Epithelial cell of proximal tubule (primary cell): Measurements from ENCODE around the gene DAZAP1. TPM values are rescaled to one million over a fixed set of nuclear protein-coding genes. Genes with fewer than 3 reads are reported as not detected.
"Not testable (repeated sequence)": the region's sequence is repeated elsewhere in the genome, so short reads cannot be mapped to it uniquely, and the experiment has no call there.

ENCODE experiments used
- DNase-seq: peaks from one replicate; pipeline ENCODE4 v3.0.0-alpha.2; 2011; ENCODE audit warnings: low read depth
- H3K4me3 ChIP-seq: 2 replicates; pipeline ENCODE4 v1.5.1; 2011; ENCODE audit warnings: low read depth, mild to moderate bottlenecking, low read length
- total RNA-seq: library from RNA; depleted of rRNA; stranded (reverse); fragments of >200 nt; gene quantifications from 2 replicates; pipeline ENCODE4 v1.2.3, GENCODE V29; 2015
- TF ChIP-seq, protein P1 (sequence below): conservative IDR thresholded peaks from 2 replicates; pipeline ENCODE4 v1.5.1; 2012; ENCODE audit warnings: low read depth, mild to moderate bottlenecking, low read length

Gene DAZAP1
- total RNA-seq, 1 donor from 2014 or later: 53.8 TPM

DNA sequence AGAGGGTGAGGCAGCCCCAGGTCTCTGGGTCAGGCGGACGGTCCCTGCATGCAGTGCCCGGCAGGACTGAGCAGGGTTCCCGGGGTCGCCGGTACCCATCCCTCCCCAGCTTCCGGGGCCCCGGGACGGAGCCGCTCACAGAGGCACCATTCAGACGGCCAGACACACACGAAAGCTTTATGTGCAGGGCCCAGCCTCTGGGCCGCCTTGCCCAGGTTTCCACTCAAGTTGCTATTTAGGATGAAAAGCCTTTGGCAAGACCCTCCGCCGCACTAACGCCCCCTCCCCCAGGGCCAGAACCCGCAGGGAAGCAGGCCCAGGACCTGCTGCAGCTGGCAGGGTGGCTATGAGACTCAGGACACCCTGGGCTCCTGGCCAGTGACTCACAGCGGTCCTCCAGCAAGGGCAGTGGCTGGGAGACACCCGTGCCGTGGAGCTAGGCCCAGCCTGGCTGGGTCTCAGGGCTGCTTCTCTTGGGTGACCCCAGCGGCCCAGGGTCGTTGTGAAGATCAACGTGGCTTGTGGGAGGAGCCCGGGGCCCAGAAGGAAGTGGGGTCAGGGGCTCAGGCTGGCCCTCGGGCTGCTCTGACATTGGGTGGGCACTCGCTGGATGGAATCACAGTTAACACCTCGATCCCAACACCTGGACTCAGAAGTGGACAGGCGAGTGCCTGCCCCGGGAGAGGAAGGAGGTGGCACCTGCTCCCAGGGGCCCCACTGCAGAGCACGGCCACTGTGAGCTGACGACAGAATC, 66.8 kb downstream of the DAZAP1 start:
- DNase-seq: no peak
- no peak overlapping the region for H3K4me3 ChIP-seq
- TF ChIP-seq, protein P1, sequence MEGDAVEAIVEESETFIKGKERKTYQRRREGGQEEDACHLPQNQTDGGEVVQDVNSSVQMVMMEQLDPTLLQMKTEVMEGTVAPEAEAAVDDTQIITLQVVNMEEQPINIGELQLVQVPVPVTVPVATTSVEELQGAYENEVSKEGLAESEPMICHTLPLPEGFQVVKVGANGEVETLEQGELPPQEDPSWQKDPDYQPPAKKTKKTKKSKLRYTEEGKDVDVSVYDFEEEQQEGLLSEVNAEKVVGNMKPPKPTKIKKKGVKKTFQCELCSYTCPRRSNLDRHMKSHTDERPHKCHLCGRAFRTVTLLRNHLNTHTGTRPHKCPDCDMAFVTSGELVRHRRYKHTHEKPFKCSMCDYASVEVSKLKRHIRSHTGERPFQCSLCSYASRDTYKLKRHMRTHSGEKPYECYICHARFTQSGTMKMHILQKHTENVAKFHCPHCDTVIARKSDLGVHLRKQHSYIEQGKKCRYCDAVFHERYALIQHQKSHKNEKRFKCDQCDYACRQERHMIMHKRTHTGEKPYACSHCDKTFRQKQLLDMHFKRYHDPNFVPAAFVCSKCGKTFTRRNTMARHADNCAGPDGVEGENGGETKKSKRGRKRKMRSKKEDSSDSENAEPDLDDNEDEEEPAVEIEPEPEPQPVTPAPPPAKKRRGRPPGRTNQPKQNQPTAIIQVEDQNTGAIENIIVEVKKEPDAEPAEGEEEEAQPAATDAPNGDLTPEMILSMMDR: no peak

DNA sequence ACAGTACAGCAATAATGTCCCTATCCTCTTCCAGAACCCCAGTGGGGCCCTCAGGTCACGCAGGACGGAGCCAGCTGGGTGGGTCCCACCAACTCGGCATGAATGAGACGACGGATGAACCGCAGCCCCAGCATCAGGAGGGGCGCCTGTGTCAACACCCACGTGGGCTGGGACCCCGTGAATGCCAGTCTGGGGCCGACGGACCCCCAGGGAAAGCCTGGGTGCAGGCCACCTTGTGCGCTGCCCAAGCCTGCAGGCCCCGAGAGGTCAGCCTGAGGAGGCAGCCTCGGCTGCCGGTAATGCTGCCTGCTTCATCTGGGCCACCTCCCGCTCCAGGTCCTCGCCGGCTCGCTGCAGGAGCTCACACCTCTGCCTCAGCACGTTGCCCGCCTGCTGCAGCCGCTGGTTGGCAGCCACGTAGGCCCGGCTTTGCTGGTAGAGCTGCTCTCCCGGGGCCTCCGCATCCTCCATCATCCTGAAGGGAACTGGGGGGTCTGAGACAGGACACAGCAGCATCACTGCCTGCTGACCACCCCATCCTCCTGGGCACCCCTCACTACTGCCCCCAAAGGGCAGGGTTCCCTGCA, 67.5 kb downstream of the DAZAP1 start:
- TF ChIP-seq, protein P1: no peak
- no peak overlapping the region for H3K4me3 ChIP-seq
- no peak for DNase-seq

DNA sequence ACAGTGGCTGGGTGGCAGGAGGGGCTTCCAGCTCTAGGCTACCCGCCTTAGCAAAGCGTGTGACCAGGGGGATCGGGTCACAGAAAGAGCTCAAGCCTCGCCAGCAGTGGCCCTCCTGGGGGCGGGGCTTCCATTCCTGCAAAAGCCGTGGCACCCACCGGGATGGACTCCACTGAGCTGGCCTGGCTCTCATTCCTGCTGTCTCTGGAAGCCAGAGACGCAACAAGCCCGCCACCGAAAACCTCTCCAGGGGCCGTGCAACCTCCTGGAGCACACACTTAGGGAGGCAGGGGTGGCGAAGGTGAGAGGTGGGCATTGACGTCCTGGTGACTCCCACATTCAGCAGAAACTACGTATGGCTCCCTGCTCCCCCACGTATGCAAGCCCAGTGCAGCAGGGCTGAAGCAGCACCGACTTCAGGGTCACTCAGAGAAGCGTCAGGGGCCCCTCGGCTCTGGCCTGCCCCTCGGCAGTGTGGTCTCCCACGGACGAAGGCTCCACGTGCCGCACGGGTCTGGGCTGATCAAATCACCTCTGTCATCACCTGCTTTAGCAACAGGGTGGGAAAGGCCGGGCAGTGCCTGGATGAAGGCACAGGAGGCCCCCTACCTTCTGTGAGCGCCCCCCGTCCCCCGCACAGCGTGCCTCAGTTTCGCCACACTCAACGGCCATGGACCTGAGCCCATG, 68.5 kb downstream of the DAZAP1 start:
- H3K4me3 ChIP-seq: no peak overlapping the region
- TF ChIP-seq, protein P1: no peak
- DNase-seq: no peak

DNA sequence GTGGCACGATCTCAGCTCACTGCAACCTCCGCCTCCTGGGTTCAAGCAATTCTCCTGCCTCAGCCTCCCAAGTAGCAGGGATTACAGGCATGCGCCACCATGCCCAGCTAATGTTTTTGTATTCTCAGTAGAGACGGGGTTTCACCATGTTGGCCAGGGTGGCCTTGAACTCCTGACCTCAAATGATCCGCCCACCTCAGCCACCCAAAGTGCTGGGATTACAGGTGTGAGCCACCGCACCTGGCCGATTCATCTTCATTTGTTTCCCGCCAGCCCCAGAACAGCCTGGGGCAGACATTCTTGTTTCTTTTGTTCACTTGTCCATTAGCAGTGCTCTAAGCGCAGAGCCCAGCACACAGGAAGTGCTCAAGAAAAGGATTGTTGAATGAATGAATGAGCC, 69.7 kb downstream of the DAZAP1 start:
- not testable (repeated sequence) for H3K4me3 ChIP-seq, DNase-seq

DNA sequence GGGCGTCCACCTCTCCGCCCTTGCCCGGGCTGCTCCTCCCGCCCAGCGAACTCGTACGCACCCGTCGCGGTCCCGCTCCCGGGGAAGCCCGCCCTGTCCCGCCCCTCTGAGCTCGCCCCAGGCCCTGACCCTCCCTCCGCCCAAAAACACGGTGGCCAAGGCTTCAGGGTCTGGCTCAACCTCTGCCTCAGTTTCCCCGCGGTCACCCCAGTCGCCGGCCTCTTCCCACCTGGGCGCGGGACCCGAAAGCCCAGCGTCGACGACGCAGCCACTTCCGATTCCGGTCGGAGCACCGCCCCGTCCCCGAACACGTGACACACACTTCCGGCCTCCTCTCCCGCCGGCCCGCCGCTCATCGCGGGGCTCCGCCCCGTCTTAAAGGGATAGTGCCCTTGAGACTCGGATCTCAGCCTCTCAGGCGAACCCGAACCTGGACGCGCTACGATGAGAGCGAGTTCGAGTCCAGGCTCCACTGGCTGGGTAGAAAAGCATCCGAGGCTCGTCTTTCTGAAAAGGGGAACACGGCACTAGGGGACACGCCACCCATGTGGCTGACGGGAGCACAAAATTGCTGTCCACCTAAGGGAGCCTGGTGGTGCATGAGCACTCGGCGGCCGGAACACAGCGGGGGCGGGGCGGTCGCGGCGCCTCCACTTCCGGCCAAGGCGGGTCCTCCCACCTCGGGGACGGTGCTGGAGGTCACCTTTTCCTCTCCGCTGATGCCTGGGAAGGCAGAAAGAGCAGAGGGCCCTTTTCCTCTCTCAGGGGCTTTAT, 71.7 kb downstream of the DAZAP1 start, which contains the start of gene C19orf25:
C19orf25 (minus strand) TSS at position 282 of the 774 bp plus-strand sequence. CDS start 312 bp downstream, outside the sequence.
- TF ChIP-seq, protein P1: no peak
- peak within 1 kb of the TSS; percentile 80 for H3K4me3 ChIP-seq
- peak; percentile 44 for DNase-seq

DNA sequence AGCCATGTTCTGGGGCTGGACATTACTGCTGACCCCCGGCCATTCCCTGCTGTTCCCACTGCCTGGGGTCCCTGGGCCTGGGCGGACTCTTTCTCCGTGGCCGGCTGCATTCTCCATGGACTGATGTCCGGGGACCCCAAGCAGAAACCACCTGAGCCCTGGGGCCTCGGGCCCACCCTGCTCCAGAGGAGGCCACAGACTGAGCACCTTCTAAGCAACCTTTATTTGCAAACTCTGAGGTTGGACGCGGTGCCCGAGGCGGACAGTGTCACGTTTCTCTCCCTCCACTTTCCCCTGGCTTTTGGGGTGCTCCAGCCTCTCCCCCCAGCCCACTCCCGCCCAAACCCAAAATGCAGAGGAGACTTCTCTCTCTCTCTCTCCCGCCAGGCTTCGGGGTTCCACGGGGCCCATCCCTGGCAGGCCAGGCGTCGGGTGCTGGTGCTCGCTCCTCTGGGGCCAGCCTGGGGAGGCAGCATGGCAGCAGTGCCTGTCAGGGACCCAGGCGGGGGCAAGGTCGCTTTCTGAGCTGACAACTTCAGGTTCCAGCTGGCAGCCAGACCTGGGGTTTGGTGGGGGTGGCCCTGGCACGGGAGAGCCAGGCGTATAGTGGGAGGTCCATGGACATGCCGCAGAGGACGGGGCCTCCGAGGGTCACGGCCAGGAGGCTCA, 74.0 kb downstream of the DAZAP1 start:
- TF ChIP-seq, protein P1: no peak
- no peak overlapping the region for H3K4me3 ChIP-seq
- no peak for DNase-seq
